Transverse colon (tissue), 4 donors: Measurements from ENCODE around the gene DLG5.

ENCODE experiments used
- CTCF ChIP-seq, 5 experiments: fragments of 200-600 bp in 3 of 5; fragments of 450-650 bp in 2 of 5; sonication (generic) in 3 of 5; IDR thresholded peaks; 1 replicate in 2 of 5; 2 replicates in 3 of 5; pipeline ENCODE4 v1.5.1; 2016 to 2017; ENCODE audit warnings: antibody characterized with exemption in 5 of 5, inconsistent platforms in 3 of 5, mild to moderate bottlenecking in 2 of 5, moderate library complexity in 1 of 5
- POLR2A ChIP-seq: fragments of 450-650 bp; IDR thresholded peaks from one replicate; pipeline ENCODE4 v1.6.1; 2016; ENCODE audit warnings: antibody characterized with exemption, mild to moderate bottlenecking, moderate library complexity
- POLR2AphosphoS5 ChIP-seq, 3 donors: sonication (generic); formaldehyde crosslinking; IDR thresholded peaks; one replicate each; pipeline ENCODE4 v1.6.1; 2016; ENCODE audit warnings: antibody characterized with exemption in 3 of 3

- TF ChIP-seq CTCF (IDR thresholded peaks at IDR 0.05) (no peak), POLR2A (no peak), POLR2AphosphoS5 (IDR thresholded peaks at IDR 0.05) (no peak)
Measured at GRCh38 chr10:77787440-77787839, 139.1 kb downstream of the DLG5 start.
